Activated CD4-positive, alpha-beta T cell treated with anti-CD3 and anti-CD28 coated beads for 24 hours (primary cell): ENCODE measurements around the gene JUND.

Experiments
- DNase-seq, 2 donors: peaks; one replicate each; pipeline ENCODE4 v3.0.0-alpha.2; 2020; ENCODE audit warnings: low read depth in 2 of 2

JUND gene

DNA sequence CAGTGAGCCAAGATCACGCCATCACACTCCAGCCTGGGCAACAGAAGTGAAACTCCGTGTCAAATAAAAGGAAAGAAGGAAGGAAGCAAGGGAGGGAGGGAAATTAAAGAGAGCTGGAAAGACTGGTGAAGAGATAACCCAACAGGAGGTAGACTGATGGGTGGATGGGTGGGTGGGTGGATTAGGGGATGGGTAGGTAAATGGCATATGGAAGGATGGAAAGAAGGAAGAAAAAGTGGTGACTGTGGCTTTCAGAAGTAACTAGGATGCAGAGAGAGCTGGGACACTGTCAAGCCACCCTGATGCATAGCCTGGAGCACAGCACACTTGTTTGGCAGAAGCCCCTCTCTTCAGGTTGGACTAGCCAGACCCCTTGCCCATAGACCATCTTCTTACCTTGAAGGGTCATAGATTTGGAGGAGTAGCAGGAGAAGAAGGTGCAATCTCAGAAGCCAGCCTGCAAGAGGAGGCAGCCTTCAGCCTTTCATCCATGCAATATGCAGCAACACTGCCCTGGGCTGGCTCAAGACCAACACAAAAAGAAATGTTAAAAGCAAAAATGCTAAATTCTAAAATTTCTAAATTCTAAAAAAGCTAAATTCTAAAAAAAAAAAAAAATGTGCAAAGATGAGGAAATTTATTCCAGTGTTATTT, 12.2 kb downstream of the JUND start:
- DNase-seq = no peak

DNA sequence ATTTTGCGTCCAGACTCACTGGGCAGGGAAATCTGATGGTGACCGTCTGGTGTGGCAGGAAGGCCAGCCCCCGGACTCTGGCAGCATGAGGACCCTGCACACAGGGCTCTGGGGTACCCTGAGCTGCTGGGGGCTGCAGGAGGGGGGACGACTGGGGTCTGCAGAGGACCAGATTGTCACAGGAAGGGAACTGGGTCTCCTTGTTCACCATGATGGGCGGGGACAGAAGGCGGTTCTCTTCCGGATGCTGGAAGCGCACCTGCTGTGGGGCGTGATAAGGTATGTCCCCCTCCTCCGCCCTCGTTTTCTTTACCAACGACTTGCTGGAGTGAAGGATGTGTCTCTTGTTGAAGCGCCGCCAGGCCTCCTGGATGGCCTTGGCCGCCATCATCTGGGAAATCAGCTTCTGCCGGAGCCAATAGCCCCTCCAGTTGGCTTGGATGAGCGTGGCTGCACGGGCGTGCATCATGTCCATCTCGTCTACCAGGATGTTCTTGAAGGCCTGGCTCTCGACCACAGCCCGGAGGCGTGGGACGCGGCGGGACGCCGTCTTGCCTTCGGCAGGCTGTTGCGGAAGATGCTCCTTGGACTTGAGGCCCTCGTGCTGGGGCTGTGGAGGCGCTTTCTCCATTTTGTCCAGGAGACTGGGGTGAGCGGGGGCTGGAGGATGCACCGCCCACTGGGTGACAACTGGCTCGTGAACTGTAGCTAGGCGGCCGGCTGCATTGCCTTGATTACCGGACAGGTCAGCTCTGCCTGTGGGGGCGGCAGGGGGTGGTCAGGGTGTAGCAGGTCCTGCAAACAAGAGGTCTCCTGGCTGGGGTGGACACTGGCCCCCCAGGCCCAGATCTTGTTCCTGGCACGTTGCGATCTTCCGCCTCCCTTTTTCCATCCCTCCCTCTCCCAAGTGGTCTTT, 14.4 kb downstream of the JUND start:
- DNase-seq = no peak

GRCh38 chr19:18265582-18265981, 15.8 kb downstream of the JUND start:
- DNase-seq = no peak

DNA sequence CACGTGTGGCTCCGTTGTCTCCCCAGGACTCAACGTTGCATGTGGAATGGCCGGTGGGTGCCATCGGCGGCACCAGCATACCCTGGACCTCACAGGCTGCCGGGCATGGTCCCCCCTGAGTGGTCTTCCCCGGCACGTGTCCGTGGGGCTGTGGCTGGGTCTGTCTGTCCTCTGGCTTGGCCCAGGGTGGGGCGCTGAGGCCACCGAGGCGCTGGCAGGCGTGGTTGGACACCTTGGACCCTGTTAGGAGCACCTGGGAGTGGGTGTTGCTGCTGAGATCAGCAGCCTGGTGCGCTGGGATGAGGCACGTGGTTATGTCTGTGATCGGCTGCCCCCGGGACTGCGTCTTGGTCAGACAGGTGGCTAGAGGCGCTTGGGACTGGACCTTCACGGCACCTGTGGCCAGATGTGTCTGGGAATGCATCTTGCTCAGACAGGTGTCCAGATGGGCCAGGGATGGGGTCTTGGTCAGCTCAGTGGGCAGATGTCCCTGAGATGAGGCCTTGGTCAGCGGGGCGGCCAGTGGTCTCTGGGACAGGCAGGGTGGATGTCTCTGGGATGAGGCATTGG, 16.4 kb downstream of the JUND start:
- no peak for DNase-seq

- no peak for DNase-seq
Observed at GRCh38 chr19:18264137-18264854, 17.1 kb downstream of the JUND start.

DNA sequence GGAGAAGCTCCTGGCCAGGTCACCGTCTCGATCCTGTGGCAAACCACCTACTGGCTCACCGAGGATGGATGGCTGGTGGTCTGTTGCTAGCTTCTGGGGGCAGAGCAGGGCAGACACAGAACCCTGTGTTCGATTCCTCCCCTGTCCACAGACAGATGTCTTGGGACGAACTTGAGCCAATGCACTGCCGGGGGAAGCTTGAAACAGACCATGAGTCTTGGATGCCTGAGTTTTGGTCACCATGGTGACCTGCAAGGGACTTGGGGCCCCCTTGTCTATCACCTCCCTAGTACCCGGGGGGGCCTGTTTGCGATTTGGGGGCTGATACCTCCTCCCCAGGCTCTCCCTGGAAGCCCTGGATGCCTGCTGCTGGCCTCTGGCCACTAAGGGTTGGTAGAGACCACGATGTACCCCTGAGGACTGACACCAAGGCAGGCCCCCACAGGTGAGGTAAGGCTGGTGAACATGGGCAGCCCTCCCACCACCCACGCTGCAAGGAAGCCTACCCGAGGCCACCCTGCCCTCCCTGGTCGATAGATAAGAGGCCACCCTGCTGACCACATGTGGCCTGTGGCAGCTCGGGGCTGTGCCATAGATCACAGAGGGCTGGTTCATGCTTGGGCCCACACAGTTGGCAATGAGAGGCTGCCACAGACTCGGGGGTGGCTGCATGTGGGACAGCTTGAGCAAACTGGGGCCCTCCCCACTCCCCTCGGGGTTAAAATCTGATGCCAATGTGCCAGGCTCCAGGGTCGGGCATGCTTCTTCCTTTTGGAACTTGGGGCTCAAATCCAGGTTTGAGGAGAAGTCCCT, 17.9 kb downstream of the JUND start:
- no peak for DNase-seq

DNA sequence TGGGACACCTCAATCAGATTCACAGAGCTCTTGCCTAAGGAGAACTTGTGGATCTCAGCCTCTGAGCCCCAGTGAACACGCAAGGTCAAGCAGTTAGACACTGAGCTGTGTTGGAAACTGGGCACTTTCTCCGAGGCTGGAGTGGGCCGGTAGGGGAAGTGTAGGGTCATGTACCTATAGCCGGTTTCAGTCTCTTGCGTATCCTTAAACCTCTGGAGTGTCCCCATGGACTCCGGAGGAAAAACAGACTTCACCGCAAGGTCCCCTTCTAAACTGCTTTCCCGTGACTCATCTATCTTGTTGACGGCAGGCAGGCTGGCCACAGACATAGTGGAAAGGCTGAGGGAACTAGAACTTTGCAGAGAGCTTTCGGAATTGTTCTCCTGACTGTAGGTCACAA, 18.5 kb downstream of the JUND start:
- no peak for DNase-seq

DNA sequence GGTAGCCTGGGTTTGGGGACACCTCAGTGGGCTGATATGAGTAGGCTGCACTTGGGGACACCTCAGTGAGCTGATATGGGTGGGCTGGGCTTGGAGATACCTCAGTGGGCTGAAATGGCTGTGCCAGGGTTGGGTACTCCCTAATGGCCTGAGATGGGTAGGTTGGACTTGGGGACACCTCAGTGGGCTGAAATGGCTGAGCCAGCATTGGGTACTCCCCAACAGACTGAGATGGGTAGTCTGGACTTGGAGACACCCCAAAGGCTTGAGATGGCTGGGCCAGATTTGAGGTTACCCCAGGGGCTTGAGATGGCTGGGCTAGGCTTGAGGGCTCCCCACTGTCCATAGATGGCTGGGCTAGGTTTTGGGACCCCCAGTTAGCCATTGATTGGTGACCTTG, 19.3 kb downstream of the JUND start:
- DNase-seq = no peak

GRCh38 chr19:18261474-18261873, 19.9 kb downstream of the JUND start:
- no peak for DNase-seq

- DNase-seq = no peak
Observed at GRCh38 chr19:18259893-18260292, 21.5 kb downstream of the JUND start.

- DNase-seq = no peak
Observed at GRCh38 chr19:18257503-18258470, 23.6 kb downstream of the JUND start.

DNA sequence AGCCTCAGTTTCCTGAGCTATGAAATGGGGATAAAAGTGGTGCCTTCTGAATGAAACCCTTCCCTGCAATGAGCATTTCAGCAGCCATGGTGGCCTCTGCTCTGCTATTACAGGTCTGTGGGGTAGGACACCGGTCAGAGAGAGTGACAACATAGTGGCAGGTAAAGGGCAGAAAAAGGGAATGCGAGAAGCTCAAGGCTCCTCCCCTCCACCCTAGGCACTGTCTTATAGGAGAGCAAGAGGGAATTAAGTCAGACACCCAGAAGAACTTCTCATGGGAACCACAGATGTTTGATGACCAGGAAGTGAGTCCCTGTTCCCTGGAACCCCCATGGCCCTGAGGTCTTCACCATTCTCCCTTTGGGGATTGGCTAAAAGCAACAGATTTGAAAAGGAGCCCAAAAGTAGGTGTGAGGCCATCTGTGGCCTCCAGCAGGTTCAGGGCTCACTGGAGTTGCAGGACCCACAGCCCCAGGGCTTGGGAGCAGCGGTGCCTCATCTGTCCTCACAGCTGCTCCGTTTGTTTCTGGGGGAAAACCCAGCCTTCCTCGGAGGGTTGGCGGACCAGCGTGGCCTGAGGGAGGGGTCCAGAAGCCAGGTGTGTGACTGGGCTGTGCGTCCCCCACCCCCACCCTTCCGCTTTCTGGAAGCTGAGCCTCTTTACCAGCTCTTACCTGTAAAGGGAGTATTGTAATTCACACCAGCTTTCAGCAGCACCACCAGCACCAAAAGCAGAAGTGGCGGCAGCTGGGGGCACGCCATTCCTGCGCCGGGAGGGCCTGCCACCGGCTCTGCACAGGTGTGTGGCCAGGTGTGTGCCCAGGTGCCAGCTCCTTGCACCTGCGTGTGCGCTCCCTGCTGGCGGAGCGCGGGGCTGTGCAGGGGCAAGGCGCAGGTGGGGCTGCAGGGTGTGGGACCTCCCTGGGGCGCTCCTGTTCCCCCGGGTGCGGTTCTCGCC, 26.6 kb downstream of the JUND start:
- no peak for DNase-seq

DNA sequence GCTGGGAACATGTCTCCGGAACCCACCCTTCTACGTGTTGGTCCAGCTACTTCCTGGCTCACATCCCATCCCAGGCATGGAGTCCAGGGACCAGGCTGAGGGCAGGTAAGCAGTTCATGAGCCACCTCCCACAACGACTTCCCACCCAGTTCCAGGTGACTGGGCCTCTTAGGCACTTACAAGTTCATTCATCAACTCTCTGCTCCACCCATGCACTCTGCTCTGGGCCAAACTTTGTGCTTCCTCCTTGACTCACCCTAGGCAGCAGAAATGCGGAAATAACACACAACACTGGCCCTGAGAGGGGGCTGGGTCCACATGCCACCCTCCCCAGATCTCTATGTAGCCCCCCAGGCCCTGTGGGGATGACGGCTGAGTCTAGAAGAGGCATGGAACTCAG, 27.7 kb downstream of the JUND start:
- DNase-seq = no peak

GRCh38 chr19:18253130-18253529, 28.3 kb downstream of the JUND start:
- no peak for DNase-seq

GRCh38 chr19:18252370-18252717, 29.1 kb downstream of the JUND start:
- DNase-seq = no peak

DNA sequence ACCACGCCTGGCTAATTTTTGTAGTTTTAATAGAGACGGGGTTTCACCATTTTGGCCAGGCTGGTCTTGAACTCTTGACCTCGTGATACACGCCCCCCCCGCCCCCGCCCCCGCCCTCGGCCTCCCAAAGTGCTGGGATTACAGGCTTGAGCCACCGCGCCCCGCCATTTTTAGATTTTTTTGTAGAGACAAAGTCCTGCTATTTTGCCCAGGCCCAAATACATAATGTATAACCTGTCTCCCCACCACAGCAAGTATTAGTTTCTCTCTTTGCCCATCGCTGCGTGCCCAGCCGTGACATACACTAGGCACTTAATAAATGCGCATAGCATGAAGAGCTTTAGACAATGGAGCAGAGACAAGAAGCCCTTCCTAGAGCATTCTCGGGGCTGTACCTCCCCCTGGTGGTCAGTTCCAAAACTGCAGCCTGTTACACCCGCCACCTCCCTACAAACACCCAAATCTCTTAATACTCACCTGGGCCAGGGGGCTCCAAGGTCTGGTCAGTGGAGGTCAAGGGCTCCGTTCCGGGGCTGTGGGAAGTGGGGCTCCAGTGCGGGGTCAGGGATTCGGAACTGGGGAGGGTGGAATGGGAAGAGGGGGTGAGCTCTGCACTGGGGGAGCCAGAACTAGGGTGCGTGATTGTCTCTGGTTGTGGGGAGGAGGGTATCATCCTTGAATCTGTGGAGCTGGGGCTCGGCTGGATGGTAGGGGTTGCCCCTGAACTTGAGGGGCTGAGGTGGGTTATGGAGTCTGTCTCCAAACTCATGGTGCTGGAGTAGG, 29.6 kb downstream of the JUND start:
- DNase-seq = peak; percentile 75

GRCh38 chr19:18249834-18250233, 31.6 kb downstream of the JUND start:
- DNase-seq = no peak

DNA sequence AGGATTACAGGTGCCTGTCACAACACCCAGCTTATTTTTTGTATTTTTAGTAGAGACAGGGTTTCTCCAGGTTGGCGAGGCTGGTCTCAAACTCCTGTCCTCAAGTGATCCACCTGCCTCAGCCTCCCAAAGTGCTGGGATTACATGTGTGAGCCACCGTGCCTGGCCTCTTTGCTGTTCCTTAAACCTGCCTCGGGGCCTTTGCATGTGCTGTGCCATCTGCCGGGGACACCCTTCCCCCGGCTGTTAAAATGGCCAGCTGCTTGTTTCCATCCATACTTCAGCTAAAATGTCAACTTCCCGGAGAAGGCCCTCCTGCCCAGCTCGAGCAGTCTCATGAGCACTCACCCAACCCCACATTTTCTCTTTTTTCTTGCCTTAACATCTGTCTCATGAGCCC, 36.1 kb downstream of the JUND start:
- DNase-seq = no peak
